ENCODE results near the gene TMEM179B.
"Not testable (repeated sequence)": the region's sequence is repeated elsewhere in the genome, so short reads cannot be mapped to it uniquely, and the experiment has no call there.

Gene TMEM179B

GRCh38 chr11:62791501-62792201 lies 4.4 kb downstream of the TMEM179B start, which contains the start of gene TMEM223:
TMEM223 (minus strand) TSS chr11:62792006; CDS start chr11:62791994, 12 bp downstream.
- peak; percentile 9 for DNase-seq

GRCh38 chr11:62792202-62792575 lies 5.0 kb downstream of the TMEM179B start:
- DNase-seq: no peak

GRCh38 chr11:62794201-62794775 lies 7.1 kb downstream of the TMEM179B start:
- DNase-seq: no peak

- DNase-seq: no peak
Observed at GRCh38 chr11:62796281-62796680, 9.1 kb downstream of the TMEM179B start.

GRCh38 chr11:62799486-62799885 lies 12.3 kb downstream of the TMEM179B start:
- no peak for DNase-seq

- no peak for DNase-seq
Observed at GRCh38 chr11:62801071-62801470, 13.9 kb downstream of the TMEM179B start.

GRCh38 chr11:62804310-62805075 lies 17.3 kb downstream of the TMEM179B start:
- DNase-seq: no peak

- peak; percentile 72 for DNase-seq
Observed at GRCh38 chr11:62805076-62805892, 18.1 kb downstream of the TMEM179B start, which contains the start of gene NXF1. NXF1 (minus strand) TSS chr11:62805440; CDS start chr11:62805356, 84 bp downstream.

GRCh38 chr11:62805961-62806441 lies 18.8 kb downstream of the TMEM179B start:
- DNase-seq: no peak

GRCh38 chr11:62806611-62807121 lies 19.5 kb downstream of the TMEM179B start:
- no peak for DNase-seq

GRCh38 chr11:62810748-62811147 lies 23.5 kb downstream of the TMEM179B start:
- DNase-seq: no peak

- DNase-seq: no peak
Observed at GRCh38 chr11:62811659-62812058, 24.5 kb downstream of the TMEM179B start.

- DNase-seq: no peak
Observed at GRCh38 chr11:62816557-62816956, 29.4 kb downstream of the TMEM179B start.

- no peak for DNase-seq
Observed at GRCh38 chr11:62817129-62817528, 29.9 kb downstream of the TMEM179B start.

GRCh38 chr11:62823677-62824076 lies 36.5 kb downstream of the TMEM179B start:
- no peak for DNase-seq

- DNase-seq: not testable (repeated sequence)
Observed at GRCh38 chr11:62828130-62828529, 40.9 kb downstream of the TMEM179B start.

GRCh38 chr11:62830904-62831519 lies 43.8 kb downstream of the TMEM179B start:
- no peak for DNase-seq

GRCh38 chr11:62831520-62832335 lies 44.5 kb downstream of the TMEM179B start, which contains the start of gene STX5:
STX5 (minus strand) TSS chr11:62832051; CDS start chr11:62831243, 808 bp downstream.
- DNase-seq: peak; percentile 93

- DNase-seq: no peak
Observed at GRCh38 chr11:62832336-62833234, 45.4 kb downstream of the TMEM179B start, which contains the start of gene TEX54. TEX54 (minus strand) TSS chr11:62832841.

- DNase-seq: no peak
Observed at GRCh38 chr11:62835336-62835735, 48.1 kb downstream of the TMEM179B start.

Data from NCI-H1436 treated with DMSO at 0.1 percent for 48 hours (cell line).